MCF 10A (cell line): Measurements from ENCODE around the gene ATP23. TPM values are rescaled to one million over a fixed set of nuclear protein-coding genes. Genes with fewer than 3 reads are reported as not detected.

Experiments
- BruUV-seq: library from RNA; stranded (reverse); fragments of 400-500 nt; replicated peaks from 2 replicates; lab custom pipeline; 2021; lab: Mats Ljungman, UMichigan
- CTCF ChIA-PET: fragments of 300-600 bp; sonication (Branson Sonifier 250); formaldehyde crosslinking; extraction: SDS; loops from one replicate; lab custom pipeline; 2021; ENCODE audit warnings: antibody characterized with exemption, inconsistent platforms; lab: Yijun Ruan, JAX
- POLR2A ChIA-PET: fragments of 300-600, 350-650 bp; sonication (Branson Sonifier 250); formaldehyde crosslinking; extraction: SDS; loops from one replicate; lab custom pipeline; 2020; ENCODE audit warnings: antibody characterized with exemption, inconsistent platforms; lab: Yijun Ruan, JAX
- DNase-seq: peaks from one replicate; pipeline ENCODE4 v3.0.0-alpha.2; 2018; ENCODE audit not compliant: unreplicated experiment
- H3K27ac Mint-ChIP-seq: one replicate; pipeline ENCODE4 v1.8.0; 2022; ENCODE audit warnings: mild to moderate bottlenecking, low read depth, mixed read lengths; ENCODE audit not compliant: unreplicated experiment
- H3K27me3 Mint-ChIP-seq: one replicate; pipeline ENCODE4 v1.8.0; 2022; ENCODE audit warnings: mixed read lengths; ENCODE audit not compliant: insufficient read depth, unreplicated experiment
- H3K36me3 Mint-ChIP-seq: one replicate; pipeline ENCODE4 v1.8.0; 2022; ENCODE audit warnings: mild to moderate bottlenecking, moderate library complexity, mixed read lengths; ENCODE audit not compliant: insufficient read depth, unreplicated experiment
- H3K4me1 Mint-ChIP-seq: one replicate; pipeline ENCODE4 v1.8.0; 2022; ENCODE audit warnings: mixed read lengths; ENCODE audit not compliant: insufficient read depth, unreplicated experiment
- H3K4me3 Mint-ChIP-seq: one replicate; pipeline ENCODE4 v1.8.0; 2022; ENCODE audit warnings: mild to moderate bottlenecking, moderate library complexity, mixed read lengths; ENCODE audit not compliant: unreplicated experiment
- H3K9me3 Mint-ChIP-seq: one replicate; pipeline ENCODE4 v1.8.0; 2022; ENCODE audit warnings: mixed read lengths; ENCODE audit not compliant: unreplicated experiment
- intact Hi-C: fragments of 100-400 bp; cut with micrococcal nuclease; formaldehyde crosslinking; loops from 2 replicates; pipeline ENCODE4 v1.14.1; 2022
- total RNA-seq: library from RNA; stranded (reverse); gene quantifications from 2 replicates; pipeline ENCODE4 v1.2.3, GENCODE V29; 2022
- TF ChIP-seq, protein P1 (sequence below): fragments of 200-600 bp; IDR thresholded peaks from one replicate; pipeline ENCODE4 v1.8.0; 2022; ENCODE audit warnings: antibody characterized with exemption, mild to moderate bottlenecking; ENCODE audit not compliant: unreplicated experiment

ATP23 gene
- total RNA-seq, 1 experiment from 2014 or later = 3.0 TPM

DNA sequence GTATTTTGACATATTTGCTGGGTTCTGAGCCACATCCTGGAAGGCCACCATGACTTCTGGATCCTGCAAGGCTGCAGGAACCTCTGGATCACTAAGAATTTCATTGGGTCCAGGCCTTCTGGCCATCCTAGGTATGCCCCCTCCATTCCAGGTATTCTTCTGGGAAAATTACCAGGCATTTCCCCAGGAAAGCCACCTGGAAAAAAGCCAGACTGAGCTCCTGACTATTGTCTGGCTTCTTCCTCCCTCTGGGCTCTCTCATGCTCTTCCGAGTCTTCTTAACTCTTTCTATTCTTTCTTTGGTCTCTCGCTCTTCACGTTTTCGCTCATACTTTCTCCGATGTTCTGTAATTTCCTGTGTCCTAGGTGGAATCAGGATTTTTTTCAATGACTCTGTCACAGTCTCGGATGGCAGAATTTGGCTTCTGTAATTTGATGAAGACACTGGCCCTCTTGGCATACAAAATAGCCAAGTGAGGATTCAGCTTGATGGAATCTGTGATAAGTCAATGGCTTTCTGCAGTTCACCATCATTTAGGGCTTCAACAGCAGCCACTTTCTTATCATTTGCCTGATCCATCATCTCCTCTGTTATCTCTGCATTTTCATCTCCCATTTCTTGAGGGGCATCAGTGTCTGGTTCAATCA is 42.6 kb downstream of the ATP23 start:
- no peak for DNase-seq
- Mint-ChIP-seq H3K4me3 (no peak overlapping the region), H3K27me3 (no peaks in the 10 kb centered on the region), H3K9me3 (no peaks in the 10 kb centered on the region), H3K36me3 (no peaks in the 10 kb centered on the region), H3K4me1 (peaks cover 6% of the 10 kb centered on the region), H3K27ac (no peak overlapping the region)
- TF ChIP-seq, protein P1, sequence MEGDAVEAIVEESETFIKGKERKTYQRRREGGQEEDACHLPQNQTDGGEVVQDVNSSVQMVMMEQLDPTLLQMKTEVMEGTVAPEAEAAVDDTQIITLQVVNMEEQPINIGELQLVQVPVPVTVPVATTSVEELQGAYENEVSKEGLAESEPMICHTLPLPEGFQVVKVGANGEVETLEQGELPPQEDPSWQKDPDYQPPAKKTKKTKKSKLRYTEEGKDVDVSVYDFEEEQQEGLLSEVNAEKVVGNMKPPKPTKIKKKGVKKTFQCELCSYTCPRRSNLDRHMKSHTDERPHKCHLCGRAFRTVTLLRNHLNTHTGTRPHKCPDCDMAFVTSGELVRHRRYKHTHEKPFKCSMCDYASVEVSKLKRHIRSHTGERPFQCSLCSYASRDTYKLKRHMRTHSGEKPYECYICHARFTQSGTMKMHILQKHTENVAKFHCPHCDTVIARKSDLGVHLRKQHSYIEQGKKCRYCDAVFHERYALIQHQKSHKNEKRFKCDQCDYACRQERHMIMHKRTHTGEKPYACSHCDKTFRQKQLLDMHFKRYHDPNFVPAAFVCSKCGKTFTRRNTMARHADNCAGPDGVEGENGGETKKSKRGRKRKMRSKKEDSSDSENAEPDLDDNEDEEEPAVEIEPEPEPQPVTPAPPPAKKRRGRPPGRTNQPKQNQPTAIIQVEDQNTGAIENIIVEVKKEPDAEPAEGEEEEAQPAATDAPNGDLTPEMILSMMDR = no peak
- CTCF ChIA-PET = interaction anchor here (0.9 to 1.4 kb wide), 5 partner anchors 8 to 557 kb away, joined by 3 to 4 read pairs (median 4); no protein-coding TSS in a partner anchor
- no TSS peak for BruUV-seq
- intact Hi-C loops = loop anchor here (1.0 to 5.0 kb wide), 6 partner anchors 363 to 1183 kb away; no protein-coding TSS in a partner anchor
- POLR2A ChIA-PET = interaction anchor here (0.7 kb wide), 1 partner anchor 868 kb away, joined by 3 read pairs; no protein-coding TSS in a partner anchor

DNA sequence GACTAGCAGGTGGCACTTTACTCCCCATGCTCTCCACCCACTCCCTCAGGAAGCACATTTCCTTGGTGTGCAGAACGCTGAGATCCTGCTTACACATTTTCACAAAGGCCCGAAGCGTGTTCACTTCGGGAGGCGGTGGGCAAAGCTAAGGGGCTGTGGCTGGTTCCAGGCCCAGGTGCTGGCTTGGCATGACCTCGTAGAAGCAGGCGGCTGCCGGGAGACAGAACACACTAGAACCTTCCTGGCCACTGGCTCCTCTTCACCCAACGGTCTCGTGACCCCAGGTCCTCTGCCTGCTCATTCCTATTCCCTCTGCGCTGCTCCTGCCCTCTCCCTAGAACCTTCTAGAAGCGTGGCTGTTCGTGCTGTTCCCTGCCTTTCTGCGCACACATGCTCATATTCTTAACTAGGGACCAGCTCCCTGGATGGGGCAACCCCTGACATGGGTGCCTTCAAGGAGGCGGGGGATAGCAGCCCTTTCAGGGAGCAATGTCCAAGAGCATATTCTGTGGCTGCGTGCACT is 43.3 kb downstream of the ATP23 start:
- intact Hi-C loops = loop anchor here (5.0 kb wide), 2 partner anchors 458 to 1183 kb away; no protein-coding TSS in a partner anchor
- Mint-ChIP-seq H3K4me1 (peaks cover 6% of the 10 kb centered on the region), H3K4me3 (no peak overlapping the region), H3K27me3 (no peaks in the 10 kb centered on the region), H3K27ac (no peak overlapping the region), H3K36me3 (no peaks in the 10 kb centered on the region), H3K9me3 (peaks cover 5% of the 10 kb centered on the region)
- no TSS peak for BruUV-seq
- ChIA-PET POLR2A (interaction anchor here (0.6 to 0.7 kb wide), 2 partner anchors 9 to 867 kb away, joined by 3 to 4 read pairs; no protein-coding TSS in a partner anchor), CTCF (interaction anchor here (0.7 to 1.4 kb wide), 3 partner anchors 167 to 556 kb away, joined by 3 to 4 read pairs (median 4); no protein-coding TSS in a partner anchor)
- TF ChIP-seq, protein P1 = no peak
- DNase-seq = no peak

DNA sequence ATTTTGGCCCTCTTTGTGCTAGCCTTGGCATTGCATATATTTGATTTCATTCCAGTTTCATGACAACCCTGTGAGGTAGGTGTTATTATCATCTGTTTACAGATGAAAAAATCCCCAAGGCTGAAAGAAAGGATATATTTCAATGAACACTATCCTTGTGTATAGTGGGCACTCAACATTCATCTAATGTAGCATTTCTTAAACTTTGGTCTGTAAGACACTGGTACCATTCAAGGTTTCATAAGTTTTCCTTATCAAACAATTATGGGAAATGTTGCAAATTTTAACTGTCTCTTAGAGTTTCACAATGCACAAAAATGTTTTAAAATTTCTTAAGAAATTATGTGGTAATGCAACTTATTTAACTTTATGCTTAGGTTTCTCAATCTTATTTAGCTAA is 44.3 kb downstream of the ATP23 start:
- Mint-ChIP-seq H3K36me3 (no peaks in the 10 kb centered on the region), H3K27me3 (no peaks in the 10 kb centered on the region), H3K9me3 (peaks cover 7% of the 10 kb centered on the region), H3K27ac (no peak overlapping the region), H3K4me3 (no peak overlapping the region), H3K4me1 (peaks cover 6% of the 10 kb centered on the region)
- intact Hi-C loops = no loop called here
- CTCF ChIA-PET = no interaction called here
- TF ChIP-seq, protein P1 = no peak
- no TSS peak for BruUV-seq
- POLR2A ChIA-PET = no interaction called here
- DNase-seq = no peak

DNA sequence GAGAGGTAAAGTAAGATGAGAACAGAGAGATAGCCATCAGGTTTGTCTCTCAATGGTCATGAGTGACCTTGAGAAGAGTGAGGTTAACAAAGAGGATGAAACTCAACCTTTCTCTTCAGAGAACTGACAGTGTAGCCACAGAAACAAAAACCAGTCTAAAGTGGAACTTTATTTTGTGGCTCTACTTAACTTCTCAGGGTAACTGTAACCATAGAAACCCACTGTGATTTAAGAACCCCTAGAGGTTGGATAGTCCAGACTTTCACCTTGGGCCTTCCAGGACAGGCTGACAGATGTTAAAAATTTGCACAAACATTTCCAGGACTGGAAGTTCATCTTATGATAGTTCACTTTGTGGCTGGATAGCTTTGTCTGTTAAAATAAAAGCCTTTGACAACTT is 48.5 kb downstream of the ATP23 start:
- no peak for DNase-seq
- TF ChIP-seq, protein P1 = no peak
- Mint-ChIP-seq H3K9me3 (peaks cover 7% of the 10 kb centered on the region), H3K36me3 (no peaks in the 10 kb centered on the region), H3K4me3 (no peak overlapping the region), H3K4me1 (peaks cover 7% of the 10 kb centered on the region), H3K27me3 (no peaks in the 10 kb centered on the region), H3K27ac (no peak overlapping the region)
- BruUV-seq = no TSS peak
- intact Hi-C loops = no loop called here
- ChIA-PET POLR2A (no interaction called here), CTCF (interaction anchor here (0.6 kb wide), 1 partner anchor 1123 kb away, joined by 3 read pairs; no protein-coding TSS in a partner anchor)
